ENCODE data around the gene CLRN2.

Gene CLRN2, protein sequence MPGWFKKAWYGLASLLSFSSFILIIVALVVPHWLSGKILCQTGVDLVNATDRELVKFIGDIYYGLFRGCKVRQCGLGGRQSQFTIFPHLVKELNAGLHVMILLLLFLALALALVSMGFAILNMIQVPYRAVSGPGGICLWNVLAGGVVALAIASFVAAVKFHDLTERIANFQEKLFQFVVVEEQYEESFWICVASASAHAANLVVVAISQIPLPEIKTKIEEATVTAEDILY

GRCh38 chr4:17514865-17515264 lies at the start of gene CLRN2:
Gene CLRN2, plus strand, starts transcription at chr4:17515165. Its CDS starts 102 bp downstream, at chr4:17515267.
- no peak for TF ChIP-seq CTCF (IDR thresholded peaks at IDR 0.05)

GRCh38 chr4:17468619-17469221 lies 46.2 kb upstream of the CLRN2 start:
- peak; percentile 33; the same call in 1 of the 2 replicates for TF ChIP-seq CTCF (IDR thresholded peaks at IDR 0.05)

GRCh38 chr4:17469931-17470674 lies 44.9 kb upstream of the CLRN2 start:
- no peak for TF ChIP-seq CTCF (IDR thresholded peaks at IDR 0.05)

DNA sequence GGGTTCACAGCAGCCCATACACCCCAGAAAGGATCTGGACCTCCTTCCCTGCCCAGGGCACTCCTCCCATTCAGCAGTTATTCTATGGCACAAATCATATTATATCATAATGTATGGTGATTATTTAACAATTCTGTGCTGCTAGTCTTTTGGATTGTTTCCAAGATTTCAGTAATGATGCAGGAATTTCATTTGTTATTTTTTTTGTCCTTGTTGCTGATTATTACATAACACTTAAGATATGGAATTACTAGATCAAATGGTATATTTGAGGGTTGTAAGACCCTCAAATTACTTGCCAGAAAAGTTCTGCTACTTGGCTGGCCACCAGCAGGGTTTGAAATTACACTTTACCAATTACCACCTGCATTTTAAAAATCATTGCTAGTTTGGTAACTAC lies 39.5 kb upstream of the CLRN2 start:
- TF ChIP-seq CTCF (IDR thresholded peaks at IDR 0.05), result no peak

DNA sequence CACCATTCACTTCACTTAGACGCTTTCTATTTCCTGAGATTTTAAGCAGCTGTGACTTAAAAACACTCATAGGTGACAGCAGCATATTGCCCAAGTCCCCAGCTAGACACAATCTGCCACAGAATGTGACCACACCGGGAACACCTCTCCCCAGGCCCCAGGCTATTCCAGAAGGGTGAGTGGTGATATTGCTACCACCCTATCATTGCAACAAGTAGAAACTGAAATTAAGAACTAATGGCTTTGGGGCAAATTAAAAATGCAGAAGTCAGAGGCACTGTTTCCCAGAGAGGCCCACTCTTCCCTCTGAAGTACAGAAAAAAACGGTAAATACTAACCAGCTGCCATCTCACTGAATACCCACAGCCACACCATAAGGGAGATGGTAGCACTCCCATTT lies 38.1 kb upstream of the CLRN2 start:
- no peak for TF ChIP-seq CTCF (IDR thresholded peaks at IDR 0.05)

- no peak for TF ChIP-seq CTCF (IDR thresholded peaks at IDR 0.05)
Observed at GRCh38 chr4:17477774-17478472, 37.0 kb upstream of the CLRN2 start.

- no peak for TF ChIP-seq CTCF (IDR thresholded peaks at IDR 0.05)
Observed at GRCh38 chr4:17480210-17480927, 34.6 kb upstream of the CLRN2 start.
